ENCODE results near the gene ERP27. TPM values are rescaled to one million over a fixed set of nuclear protein-coding genes. Genes with fewer than 3 reads are reported as not detected.

The ERP27 gene
- total RNA-seq, 1 donor from 2014 or later: not detected

GRCh38 chr12:14964406-14964805, 26.1 kb upstream of the ERP27 start:
- no peak overlapping the region for H3K27ac Mint-ChIP-seq
- H3K79me2 ChIP-seq (ENCODE audit: low read depth): no peaks in the 10 kb centered on the region
- H3K27me3 Mint-ChIP-seq (ENCODE audit: insufficient read depth, low read depth): peaks cover 3% of the 10 kb centered on the region
- H2AFZ ChIP-seq (replicated peaks): no peak overlapping the region
- H3K36me3 Mint-ChIP-seq: no peaks in the 10 kb centered on the region
- no peak overlapping the region for H3K4me2 ChIP-seq
- DNase-seq (ENCODE audit: low spot score): no peak
- no peak overlapping the region for H3K9ac ChIP-seq
- TF ChIP-seq EZH2 (IDR thresholded peaks at IDR 0.05) (no peak), EZH2phosphoT487 (IDR thresholded peaks at IDR 0.05) (no peak), CTCF (IDR thresholded peaks at IDR 0.05) (no peak)
- no peaks in the 10 kb centered on the region for H3K9me3 Mint-ChIP-seq
- H3K27ac ChIP-seq: no peak overlapping the region
- H3K4me1 ChIP-seq: no peaks in the 10 kb centered on the region
- no peak overlapping the region for H3K4me3 ChIP-seq
- H3K27me3 ChIP-seq: no peaks in the 10 kb centered on the region
- no peaks in the 10 kb centered on the region for H3F3A ChIP-seq (ENCODE audit: low read depth)
- H3K9me3 ChIP-seq (ENCODE audit: low read depth): no peaks in the 10 kb centered on the region
- H4K20me1 ChIP-seq (ENCODE audit: low read depth): no peaks in the 10 kb centered on the region
- H3K4me3 Mint-ChIP-seq: no peak overlapping the region
- no peaks in the 10 kb centered on the region for H3K4me1 Mint-ChIP-seq
- H3K36me3 ChIP-seq: no peaks in the 10 kb centered on the region

DNA sequence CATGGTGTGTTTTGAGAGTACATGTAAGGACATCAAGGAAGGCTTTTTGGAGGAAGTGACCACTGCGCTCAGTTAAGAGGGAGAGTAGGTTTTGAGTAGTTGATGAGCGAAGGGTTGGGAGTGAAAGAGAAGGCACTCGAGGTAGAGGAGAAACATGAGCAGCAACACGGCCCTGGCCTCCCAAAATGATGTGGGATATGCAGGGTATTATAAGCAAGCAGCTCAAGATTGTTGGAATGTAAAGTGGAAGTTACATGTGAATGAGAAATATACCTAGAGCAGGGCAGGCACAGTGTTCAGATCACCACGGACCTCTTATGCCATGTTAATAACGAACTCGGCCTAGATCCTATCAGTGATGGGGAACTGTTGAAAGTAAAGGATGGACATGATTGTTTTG, 25.2 kb upstream of the ERP27 start:
- H3K9ac ChIP-seq: no peak overlapping the region
- Mint-ChIP-seq H3K4me1 (no peaks in the 10 kb centered on the region), H3K27me3 (ENCODE audit: insufficient read depth, low read depth) (peaks cover 3% of the 10 kb centered on the region), H3K36me3 (no peaks in the 10 kb centered on the region), H3K9me3 (no peaks in the 10 kb centered on the region), H3K27ac (no peak overlapping the region), H3K4me3 (no peak overlapping the region)
- H3K79me2 ChIP-seq (ENCODE audit: low read depth): no peaks in the 10 kb centered on the region
- H2AFZ ChIP-seq (replicated peaks): no peak overlapping the region
- DNase-seq (ENCODE audit: low spot score): no peak
- H4K20me1 ChIP-seq (ENCODE audit: low read depth): no peaks in the 10 kb centered on the region
- H3K4me3 ChIP-seq: no peak overlapping the region
- no peaks in the 10 kb centered on the region for H3F3A ChIP-seq (ENCODE audit: low read depth)
- no peaks in the 10 kb centered on the region for H3K4me1 ChIP-seq
- no peak for TF ChIP-seq EZH2phosphoT487 (IDR thresholded peaks at IDR 0.05)
- no peak for TF ChIP-seq EZH2 (IDR thresholded peaks at IDR 0.05)
- no peak for TF ChIP-seq CTCF (IDR thresholded peaks at IDR 0.05)
- no peak overlapping the region for H3K27ac ChIP-seq
- no peak overlapping the region for H3K4me2 ChIP-seq
- no peaks in the 10 kb centered on the region for H3K9me3 ChIP-seq (ENCODE audit: low read depth)
- H3K36me3 ChIP-seq: no peaks in the 10 kb centered on the region
- H3K27me3 ChIP-seq: no peaks in the 10 kb centered on the region

GRCh38 chr12:14962797-14963196, 24.5 kb upstream of the ERP27 start:
- no peak overlapping the region for H3K4me2 ChIP-seq
- no peak for TF ChIP-seq EZH2 (IDR thresholded peaks at IDR 0.05)
- no peak for TF ChIP-seq CTCF (IDR thresholded peaks at IDR 0.05)
- TF ChIP-seq EZH2phosphoT487 (IDR thresholded peaks at IDR 0.05): no peak
- no peaks in the 10 kb centered on the region for H4K20me1 ChIP-seq (ENCODE audit: low read depth)
- no peaks in the 10 kb centered on the region for H3K79me2 ChIP-seq (ENCODE audit: low read depth)
- Mint-ChIP-seq H3K36me3 (no peaks in the 10 kb centered on the region), H3K4me3 (no peak overlapping the region), H3K9me3 (no peaks in the 10 kb centered on the region), H3K27ac (no peak overlapping the region), H3K4me1 (no peaks in the 10 kb centered on the region), H3K27me3 (ENCODE audit: insufficient read depth, low read depth) (peaks cover 3% of the 10 kb centered on the region)
- no peaks in the 10 kb centered on the region for H3K4me1 ChIP-seq
- H3F3A ChIP-seq (ENCODE audit: low read depth): no peaks in the 10 kb centered on the region
- no peak for DNase-seq (ENCODE audit: low spot score)
- no peaks in the 10 kb centered on the region for H3K36me3 ChIP-seq
- H3K4me3 ChIP-seq: no peak overlapping the region
- no peaks in the 10 kb centered on the region for H3K27me3 ChIP-seq
- H3K9ac ChIP-seq: no peak overlapping the region
- no peaks in the 10 kb centered on the region for H3K9me3 ChIP-seq (ENCODE audit: low read depth)
- H3K27ac ChIP-seq: no peak overlapping the region
- H2AFZ ChIP-seq (replicated peaks): no peak overlapping the region

DNA sequence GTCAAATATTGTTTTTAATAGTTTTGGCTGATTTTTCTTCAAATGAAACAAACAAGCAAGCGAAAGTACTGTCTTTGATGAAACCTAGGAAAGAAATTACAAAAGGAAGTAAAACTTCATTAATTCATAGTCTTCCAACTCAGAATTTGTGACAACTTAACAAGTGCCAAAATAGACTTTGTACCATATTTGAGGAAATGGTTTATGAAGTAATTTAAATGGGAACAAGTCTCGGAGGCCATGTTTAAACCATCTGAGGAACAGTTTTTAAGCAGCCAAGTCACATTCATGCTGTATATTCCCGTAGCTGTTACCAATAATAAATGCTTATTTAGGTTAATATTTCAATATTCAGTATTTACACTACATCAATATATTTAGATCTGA, 23.8 kb upstream of the ERP27 start:
- Histone ChIP-seq H4K20me1 (ENCODE audit: low read depth) (no peaks in the 10 kb centered on the region), H3K27ac (no peak overlapping the region), H3K9ac (no peak overlapping the region), H3K36me3 (no peaks in the 10 kb centered on the region), H3K4me2 (no peak overlapping the region), H3F3A (ENCODE audit: low read depth) (no peaks in the 10 kb centered on the region), H3K4me1 (no peaks in the 10 kb centered on the region), H3K4me3 (no peak overlapping the region), H3K27me3 (no peaks in the 10 kb centered on the region), H3K9me3 (ENCODE audit: low read depth) (no peaks in the 10 kb centered on the region), H2AFZ (replicated peaks) (no peak overlapping the region), H3K79me2 (ENCODE audit: low read depth) (no peaks in the 10 kb centered on the region)
- Mint-ChIP-seq H3K4me3 (no peak overlapping the region), H3K27me3 (ENCODE audit: insufficient read depth, low read depth) (peaks cover 3% of the 10 kb centered on the region), H3K4me1 (no peaks in the 10 kb centered on the region), H3K27ac (no peak overlapping the region), H3K9me3 (no peaks in the 10 kb centered on the region), H3K36me3 (no peaks in the 10 kb centered on the region)
- DNase-seq (ENCODE audit: low spot score): no peak
- TF ChIP-seq EZH2phosphoT487 (IDR thresholded peaks at IDR 0.05) (no peak), CTCF (IDR thresholded peaks at IDR 0.05) (no peak), EZH2 (IDR thresholded peaks at IDR 0.05) (no peak)

Data from neural progenitor cell (in vitro differentiated cells).